Measurements from ENCODE around the gene RBMS3.
A peak's percentile ranks its signal among the peaks of the same experiment; 100 is the strongest.
"Not testable (repeated sequence)": the region's sequence is repeated elsewhere in the genome, so short reads cannot be mapped to it uniquely, and the experiment has no call there.

Gene RBMS3

GRCh38 chr3:29465836-29466235 is 185.0 kb downstream of the RBMS3 start:
- no peak for DNase-seq (ENCODE audit: insufficient read length, low spot score)
- no peak for FAIRE-seq
- no peak for TF ChIP-seq CTCF (IDR thresholded peaks at IDR 0.05; ENCODE audit: insufficient read depth, missing control alignments)

- FAIRE-seq (no peak), DNase-seq (ENCODE audit: insufficient read length, low spot score) (no peak)
- TF ChIP-seq CTCF (IDR thresholded peaks at IDR 0.05; ENCODE audit: insufficient read depth, missing control alignments) = no peak
Measured at GRCh38 chr3:29466442-29466841, 185.6 kb downstream of the RBMS3 start.

GRCh38 chr3:29468187-29468586 is 187.3 kb downstream of the RBMS3 start:
- no peak for TF ChIP-seq CTCF (IDR thresholded peaks at IDR 0.05; ENCODE audit: insufficient read depth, missing control alignments)
- FAIRE-seq (peak; percentile 98), DNase-seq (ENCODE audit: insufficient read length, low spot score) (peak; percentile 25)

GRCh38 chr3:29473481-29474170 is 192.8 kb downstream of the RBMS3 start:
- not testable (repeated sequence) for FAIRE-seq

GRCh38 chr3:29475305-29475840 is 194.5 kb downstream of the RBMS3 start:
- FAIRE-seq = no peak
- no peak for DNase-seq (ENCODE audit: insufficient read length, low spot score)
- no peak for TF ChIP-seq CTCF (IDR thresholded peaks at IDR 0.05; ENCODE audit: insufficient read depth, missing control alignments)

More at GRCh38 chr3:29473481-29474170, 192.8 kb downstream of the RBMS3 start:
- not testable (repeated sequence) for DNase-seq (ENCODE audit: insufficient read length, low spot score)

GRCh38 chr3:29475854-29476253 is 195.0 kb downstream of the RBMS3 start:
- no peak for DNase-seq (ENCODE audit: insufficient read length, low spot score)
- TF ChIP-seq CTCF (IDR thresholded peaks at IDR 0.05; ENCODE audit: insufficient read depth, missing control alignments) = no peak
- no peak for FAIRE-seq

- DNase-seq (ENCODE audit: insufficient read length, low spot score) (no peak), FAIRE-seq (no peak)
- TF ChIP-seq CTCF (IDR thresholded peaks at IDR 0.05; ENCODE audit: insufficient read depth, missing control alignments) = no peak
Measured at GRCh38 chr3:29478611-29479010, 197.7 kb downstream of the RBMS3 start.
